Heart left ventricle (tissue), 13 donors: ENCODE measurements around the gene EFHC1.

Experiments
- CTCF ChIP-seq, 12 donors: fragments of 200-600 bp; sonication (generic) in 4 of 12; IDR thresholded peaks; one replicate each; pipeline versions ENCODE4 v1.5.0 to v1.8.0; 2018 to 2022; ENCODE audit warnings: antibody characterized with exemption in 12 of 12, mild to moderate bottlenecking in 5 of 12
- POLR2A ChIP-seq, 2 donors: fragments of 450-650 bp; IDR thresholded peaks; one replicate each; pipeline ENCODE4 v1.6.1; 2017; ENCODE audit warnings: antibody characterized with exemption in 2 of 2, mild to moderate bottlenecking in 2 of 2, moderate library complexity in 2 of 2
- donor health status: ischemic (EF 13 %, LVEDD 7.1; RV severe dilation, severe dysfunction).
- donor health status: DM: no; HTN: yes; CAD: no.
- donor health status: DM: no; HTN: no; CAD: no.
- donor health status: ischemic (EF 25% LVEDD 6.9; RV normal size, moderate dysfunction).
- donor health status: ischemic (EF 25% LVEDD 5.7; RV mildly dilated, moderate dysfunction).
- donor health status: ischemic (EF 35%, LVEDD 5.7; RV mildly dilated, moderate dysfunction).
- donor health status: nonischemic (EF 11% LVEDD 7.7; RV severe dilation, severe dysfunction).
- donor health status: DM: yes; HTN: yes; CAD: no.
- donor health status: PGD.
- donor health status: ischemic (EF 29% LVEDD 5.4; RV normal size, mild dysfunction).
- donor health status: nonischemic (EF 23%, LVEDD 6.1; RV moderate dilation, normal function).

DNA sequence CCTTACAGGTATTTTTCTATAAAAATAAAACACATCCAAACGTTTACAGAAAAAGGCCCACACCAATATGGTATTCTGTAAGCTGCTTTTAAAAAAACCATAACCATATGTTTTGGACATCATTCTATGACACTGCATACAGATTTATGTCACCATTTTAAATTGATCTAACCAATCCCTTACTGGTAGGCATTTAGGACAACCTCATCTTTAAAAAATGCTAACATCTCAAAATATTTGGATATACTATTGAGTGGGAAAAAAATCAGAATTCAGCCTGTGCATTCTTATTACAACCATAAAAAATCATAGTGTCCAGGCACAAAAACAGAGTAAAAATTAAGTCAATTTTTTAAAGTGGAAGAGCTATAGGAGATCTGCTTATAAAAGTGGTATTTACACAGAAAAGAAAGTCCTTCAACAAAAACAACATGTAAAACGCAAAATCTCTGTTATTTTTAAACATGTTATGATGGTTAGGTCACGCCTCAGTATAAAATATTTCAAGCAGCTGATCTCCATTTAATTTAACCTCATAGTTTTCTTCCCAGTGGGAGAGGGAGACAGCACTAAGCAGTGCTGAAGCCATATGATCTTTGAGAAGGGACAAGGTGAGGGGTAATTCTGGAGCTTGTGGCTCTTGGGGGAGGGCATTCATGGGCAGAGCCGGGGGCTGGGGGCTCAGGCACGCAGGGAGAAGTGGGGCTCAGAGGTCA is 135.5 kb downstream of the EFHC1 start:
- TF ChIP-seq CTCF (IDR thresholded peaks at IDR 0.05), result no peak
- TF ChIP-seq POLR2A (IDR thresholded peaks at IDR 0.05), result no peak
